ENCODE results near the gene EIF4E2. TPM values are rescaled to one million over a fixed set of nuclear protein-coding genes. Genes with fewer than 3 reads are reported as not detected.

EIF4E2 gene
- total RNA-seq, 2 donors from 2014 or later: 39.2 to 40.6 TPM

- no peaks in the 10 kb centered on the region for H3K36me3 ChIP-seq
- H3K4me1 ChIP-seq (replicated peaks): no peaks in the 10 kb centered on the region
- intact Hi-C loops (cut with DNase I): no loop called here
- no peaks in the 10 kb centered on the region for H3K27me3 ChIP-seq (replicated peaks; ENCODE audit: insufficient read depth)
- H3K27ac ChIP-seq: no peak overlapping the region
- TF ChIP-seq POLR2A (IDR thresholded peaks at IDR 0.05): no peak
- no peak for TF ChIP-seq CTCF (IDR thresholded peaks at IDR 0.05)
- TF ChIP-seq POLR2AphosphoS5 (IDR thresholded peaks at IDR 0.05): no peak
- no peak overlapping the region for H3K4me3 ChIP-seq
- no peak for DNase-seq (ENCODE audit: low spot score)
- no peaks in the 10 kb centered on the region for H3K9me3 ChIP-seq
- 82% methylated on average over 2 of the region's 2 CpGs for WGBS
Measured at GRCh38 chr2:232576995-232577394, 26.5 kb downstream of the EIF4E2 start.

DNA sequence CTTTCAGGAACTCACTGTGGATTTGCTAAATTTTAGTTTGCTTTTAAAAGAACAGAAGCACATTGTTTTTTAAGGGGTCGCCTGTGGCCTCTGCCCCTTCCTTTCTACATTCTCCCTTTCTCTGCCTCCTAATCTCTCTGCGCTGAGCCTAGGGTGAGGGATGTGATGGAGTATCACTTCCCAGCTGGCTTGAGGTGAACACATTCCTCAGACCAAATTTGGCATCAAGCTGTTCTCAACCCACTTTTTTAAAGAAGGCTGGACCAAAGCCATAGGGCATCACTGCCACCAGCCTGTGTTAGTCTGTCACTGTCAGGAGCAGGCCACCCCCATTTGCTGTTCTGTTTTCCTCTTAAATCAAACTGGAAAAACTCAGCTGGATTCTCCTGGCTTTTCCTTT, 27.4 kb downstream of the EIF4E2 start:
- WGBS: 78% methylated on average over 2 of the region's 2 CpGs
- Histone ChIP-seq H3K4me3 (no peak overlapping the region), H3K27ac (no peak overlapping the region), H3K36me3 (no peaks in the 10 kb centered on the region), H3K4me1 (replicated peaks) (no peaks in the 10 kb centered on the region), H3K27me3 (replicated peaks; ENCODE audit: insufficient read depth) (no peaks in the 10 kb centered on the region), H3K9me3 (no peaks in the 10 kb centered on the region)
- TF ChIP-seq CTCF (IDR thresholded peaks at IDR 0.05) (no peak), POLR2AphosphoS5 (IDR thresholded peaks at IDR 0.05) (no peak), POLR2A (IDR thresholded peaks at IDR 0.05) (no peak)
- DNase-seq (ENCODE audit: low spot score): no peak
- intact Hi-C loops (cut with DNase I): no loop called here

DNA sequence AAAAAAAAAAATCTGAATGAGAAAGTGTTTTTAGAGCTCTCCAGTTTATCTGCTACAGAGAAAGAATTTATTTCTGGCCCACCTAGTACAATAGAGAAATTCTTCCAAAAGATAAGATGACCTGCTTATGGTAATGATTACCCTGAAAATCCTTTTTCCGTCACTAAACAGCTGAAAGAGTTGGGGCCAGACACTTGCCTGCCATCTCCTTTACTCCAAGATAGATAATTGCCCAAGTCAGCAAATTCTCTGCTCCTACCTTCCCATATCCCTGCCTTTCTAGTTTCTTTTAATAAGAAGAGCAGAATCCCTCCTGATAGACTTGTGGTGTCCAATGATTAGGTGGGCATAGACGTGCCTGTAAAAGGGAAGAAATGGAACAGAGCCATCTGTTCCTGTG, 28.1 kb downstream of the EIF4E2 start:
- H3K4me3 ChIP-seq: no peak overlapping the region
- 93% methylated on average over 2 of the region's 2 CpGs for WGBS
- no peak for DNase-seq (ENCODE audit: low spot score)
- H3K9me3 ChIP-seq: no peaks in the 10 kb centered on the region
- no peak overlapping the region for H3K27ac ChIP-seq
- TF ChIP-seq POLR2AphosphoS5 (IDR thresholded peaks at IDR 0.05): no peak
- TF ChIP-seq CTCF (IDR thresholded peaks at IDR 0.05): no peak
- TF ChIP-seq POLR2A (IDR thresholded peaks at IDR 0.05): no peak
- no peaks in the 10 kb centered on the region for H3K27me3 ChIP-seq (replicated peaks; ENCODE audit: insufficient read depth)
- intact Hi-C loops (cut with DNase I): no loop called here
- H3K36me3 ChIP-seq: no peaks in the 10 kb centered on the region
- no peaks in the 10 kb centered on the region for H3K4me1 ChIP-seq (replicated peaks)

GRCh38 chr2:232580648-232580981, 30.1 kb downstream of the EIF4E2 start:
- TF ChIP-seq POLR2AphosphoS5 (IDR thresholded peaks at IDR 0.05): no peak
- no peak for TF ChIP-seq CTCF (IDR thresholded peaks at IDR 0.05)
- no peak for TF ChIP-seq POLR2A (IDR thresholded peaks at IDR 0.05)
- no peaks in the 10 kb centered on the region for H3K9me3 ChIP-seq
- WGBS: 85% methylated on average over 6 of the region's 6 CpGs
- H3K36me3 ChIP-seq: no peaks in the 10 kb centered on the region
- H3K27ac ChIP-seq: peak overlapping the region in 1 of 2 donors; percentile 53
- DNase-seq (ENCODE audit: low spot score): no peak
- no peaks in the 10 kb centered on the region for H3K4me1 ChIP-seq (replicated peaks)
- no peaks in the 10 kb centered on the region for H3K27me3 ChIP-seq (replicated peaks; ENCODE audit: insufficient read depth)
- intact Hi-C loops (cut with DNase I): no loop called here
- H3K4me3 ChIP-seq: no peak overlapping the region

- TF ChIP-seq POLR2AphosphoS5 (IDR thresholded peaks at IDR 0.05) (no peak), POLR2A (IDR thresholded peaks at IDR 0.05) (no peak), CTCF (IDR thresholded peaks at IDR 0.05) (no peak)
- no peaks in the 10 kb centered on the region for H3K9me3 ChIP-seq
- no peaks in the 10 kb centered on the region for H3K36me3 ChIP-seq
- H3K4me3 ChIP-seq: no peak overlapping the region
- no peak overlapping the region for H3K27ac ChIP-seq
- no peaks in the 10 kb centered on the region for H3K27me3 ChIP-seq (replicated peaks; ENCODE audit: insufficient read depth)
- DNase-seq (ENCODE audit: low spot score): no peak
- no peaks in the 10 kb centered on the region for H3K4me1 ChIP-seq (replicated peaks)
- intact Hi-C loops (cut with DNase I): no loop called here
Measured at GRCh38 chr2:232581725-232582124, 31.2 kb downstream of the EIF4E2 start.

All from prostate gland (tissue), 2 donors.